ENCODE measurements around the gene PTCH1.

DNA sequence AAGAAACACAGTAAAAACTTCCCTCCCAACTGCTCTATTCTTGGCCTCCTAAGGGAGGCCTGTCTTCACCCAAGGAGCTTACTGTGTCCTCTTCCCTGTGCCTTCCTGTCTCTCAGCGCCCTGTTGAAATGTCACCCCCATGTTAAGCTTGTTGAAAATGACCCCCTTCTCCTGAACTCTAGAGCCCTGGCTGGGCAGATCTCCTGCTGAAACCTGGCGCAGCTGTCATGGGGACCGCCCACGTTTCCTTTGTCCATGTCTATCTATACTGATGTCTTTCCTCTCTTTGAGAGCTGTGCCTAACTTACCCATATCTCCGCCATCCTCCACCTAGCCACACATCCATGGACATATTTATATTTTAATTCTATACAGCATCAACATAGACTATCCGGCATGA, 33.3 kb downstream of the PTCH1 start:
- TF ChIP-seq EZH2 (IDR thresholded peaks at IDR 0.05) (no peak), POLR2AphosphoS5 (IDR thresholded peaks at IDR 0.05; ENCODE audit: borderline replicate concordance, low read depth, low read length) (no peak)
